ACC112 (cell line): ENCODE results near the gene PLCD3.

ENCODE experiments used
- H2AFZ ChIP-seq: fragments of 200-600 bp; sonication (generic); one replicate; pipeline ENCODE4 v1.6.0; 2017; ENCODE audit warnings: antibody characterized with exemption, low read length; ENCODE audit not compliant: unreplicated experiment
- H3K27ac ChIP-seq: fragments of 200-600 bp; sonication (generic); 2 replicates; pipeline ENCODE4 v1.5.1; 2014; ENCODE audit warnings: low read depth, mild to moderate bottlenecking, antibody characterized with exemption, low read length, moderate library complexity
- H3K27me3 ChIP-seq: fragments of 200-600 bp; sonication (generic); 2 replicates; pipeline ENCODE4 v1.6.1; 2014; ENCODE audit warnings: mild to moderate bottlenecking, antibody characterized with exemption, low read length, moderate library complexity, mixed read lengths; ENCODE audit not compliant: insufficient read depth
- H3K36me3 ChIP-seq: fragments of 200-600 bp; sonication (generic); 2 replicates; pipeline ENCODE4 v1.6.1; 2016; ENCODE audit warnings: mild to moderate bottlenecking, antibody characterized with exemption, low read length, moderate library complexity, mixed read lengths; ENCODE audit not compliant: insufficient read depth
- H3K4me1 ChIP-seq: fragments of 200-600 bp; sonication (generic); one replicate; pipeline ENCODE4 v1.6.1; 2016; ENCODE audit warnings: low read length, mixed read lengths; ENCODE audit not compliant: insufficient read depth, unreplicated experiment, control insufficient read depth
- H3K4me3 ChIP-seq: fragments of 200-600 bp; sonication (generic); 2 replicates; pipeline ENCODE4 v1.5.1; 2014; ENCODE audit warnings: mild to moderate bottlenecking, low read depth, low read length
- H3K79me2 ChIP-seq: fragments of 200-600 bp; sonication (generic); one replicate; pipeline ENCODE4 v1.6.0; 2016; ENCODE audit warnings: low read length; ENCODE audit not compliant: control insufficient read depth, unreplicated experiment, insufficient read depth

The PLCD3 gene

GRCh38 chr17:45123930-45124796, 8.2 kb downstream of the PLCD3 start:
- peaks cover 34% of the 10 kb centered on the region for H3K4me1 ChIP-seq

GRCh38 chr17:45123076-45123770, 9.1 kb downstream of the PLCD3 start:
- no peak overlapping the region for H3K4me3 ChIP-seq
- peaks cover 31% of the 10 kb centered on the region for H3K4me1 ChIP-seq
- H3K79me2 ChIP-seq: no peaks in the 10 kb centered on the region

More at GRCh38 chr17:45123930-45124796, 8.2 kb downstream of the PLCD3 start:
- no peak overlapping the region for H2AFZ ChIP-seq
- H3K4me3 ChIP-seq: peak overlapping the region; percentile 63
- peak overlapping the region; percentile 78 for H3K27ac ChIP-seq
- no peaks in the 10 kb centered on the region for H3K27me3 ChIP-seq
- no peaks in the 10 kb centered on the region for H3K36me3 ChIP-seq
- H3K79me2 ChIP-seq: no peaks in the 10 kb centered on the region

GRCh38 chr17:45121055-45121454, 11.3 kb downstream of the PLCD3 start:
- Histone ChIP-seq H3K79me2 (no peaks in the 10 kb centered on the region), H3K27ac (no peak overlapping the region), H2AFZ (no peak overlapping the region), H3K27me3 (no peaks in the 10 kb centered on the region), H3K36me3 (no peaks in the 10 kb centered on the region), H3K4me1 (peaks cover 23% of the 10 kb centered on the region), H3K4me3 (no peak overlapping the region)

More at GRCh38 chr17:45123076-45123770, 9.1 kb downstream of the PLCD3 start:
- no peak overlapping the region for H2AFZ ChIP-seq
- peak overlapping the region; percentile 4; the same call in 1 of the 2 replicates for H3K27ac ChIP-seq
- no peaks in the 10 kb centered on the region for H3K36me3 ChIP-seq
- H3K27me3 ChIP-seq: no peaks in the 10 kb centered on the region

GRCh38 chr17:45120558-45120957, 11.8 kb downstream of the PLCD3 start:
- Histone ChIP-seq H3K27me3 (no peaks in the 10 kb centered on the region), H3K27ac (no peak overlapping the region), H3K36me3 (no peaks in the 10 kb centered on the region), H2AFZ (no peak overlapping the region), H3K4me3 (no peak overlapping the region), H3K4me1 (peaks cover 23% of the 10 kb centered on the region), H3K79me2 (no peaks in the 10 kb centered on the region)

GRCh38 chr17:45119964-45120363, 12.4 kb downstream of the PLCD3 start:
- no peak overlapping the region for H3K27ac ChIP-seq
- H2AFZ ChIP-seq: no peak overlapping the region
- no peaks in the 10 kb centered on the region for H3K36me3 ChIP-seq
- H3K27me3 ChIP-seq: no peaks in the 10 kb centered on the region
- H3K4me1 ChIP-seq: peaks cover 23% of the 10 kb centered on the region
- no peaks in the 10 kb centered on the region for H3K79me2 ChIP-seq
- no peak overlapping the region for H3K4me3 ChIP-seq

- Histone ChIP-seq H3K4me1 (peaks cover 11% of the 10 kb centered on the region), H3K27ac (no peak overlapping the region)
Measured at GRCh38 chr17:45118691-45119090, 13.6 kb downstream of the PLCD3 start.

GRCh38 chr17:45117848-45118646, 14.3 kb downstream of the PLCD3 start:
- Histone ChIP-seq H2AFZ (no peak overlapping the region), H3K27ac (no peak overlapping the region), H3K4me3 (no peak overlapping the region), H3K27me3 (no peaks in the 10 kb centered on the region), H3K4me1 (peaks cover 5% of the 10 kb centered on the region), H3K36me3 (no peaks in the 10 kb centered on the region), H3K79me2 (no peaks in the 10 kb centered on the region)

More at GRCh38 chr17:45118691-45119090, 13.6 kb downstream of the PLCD3 start:
- Histone ChIP-seq H2AFZ (no peak overlapping the region), H3K36me3 (no peaks in the 10 kb centered on the region), H3K4me3 (no peak overlapping the region), H3K27me3 (no peaks in the 10 kb centered on the region), H3K79me2 (no peaks in the 10 kb centered on the region)

- H3K79me2 ChIP-seq: no peaks in the 10 kb centered on the region
- no peak overlapping the region for H2AFZ ChIP-seq
- no peaks in the 10 kb centered on the region for H3K36me3 ChIP-seq
- H3K4me1 ChIP-seq: peaks cover 1% of the 10 kb centered on the region
- no peak overlapping the region for H3K4me3 ChIP-seq
- no peak overlapping the region for H3K27ac ChIP-seq
- no peaks in the 10 kb centered on the region for H3K27me3 ChIP-seq
Measured at GRCh38 chr17:45117334-45117733, 15.0 kb downstream of the PLCD3 start.

GRCh38 chr17:45116434-45117016, 15.8 kb downstream of the PLCD3 start:
- Histone ChIP-seq H2AFZ (no peak overlapping the region), H3K4me3 (no peak overlapping the region), H3K27me3 (no peaks in the 10 kb centered on the region), H3K36me3 (no peaks in the 10 kb centered on the region), H3K79me2 (no peaks in the 10 kb centered on the region), H3K4me1 (no peaks in the 10 kb centered on the region), H3K27ac (no peak overlapping the region)

GRCh38 chr17:45115871-45116270, 16.4 kb downstream of the PLCD3 start:
- Histone ChIP-seq H3K4me3 (no peak overlapping the region), H3K4me1 (no peaks in the 10 kb centered on the region), H3K79me2 (no peaks in the 10 kb centered on the region), H3K27me3 (no peaks in the 10 kb centered on the region), H3K27ac (no peak overlapping the region), H2AFZ (no peak overlapping the region), H3K36me3 (no peaks in the 10 kb centered on the region)
